ENCODE measurements around the gene MAD1L1.

Gene MAD1L1

GRCh38 chr7:2225336-2225735 lies 7.4 kb downstream of the MAD1L1 start:
- H3K9me3 ChIP-seq (ENCODE audit: control insufficient read depth, insufficient read depth, low read depth, low read length) = no peaks in the 10 kb centered on the region
- H3K4me3 ChIP-seq (ENCODE audit: low read depth, low read length) = no peak overlapping the region
- ChIA-PET POLR2A (no interaction called here), CTCF (no interaction called here)
- no peak overlapping the region for H3K27ac ChIP-seq (ENCODE audit: extremely low read depth, low read depth, low read length)
- peaks cover 11 to 92% of the 10 kb centered on the region in 2 experiments for H3K36me3 ChIP-seq (ENCODE audit: control insufficient read depth in 2 of 2, insufficient read depth in 1 of 2, low read length in 2 of 2)
- no peaks in the 10 kb centered on the region for H3K4me1 ChIP-seq (ENCODE audit: control insufficient read depth, insufficient read depth, low read length)
- TF ChIP-seq KLF8 (tag by site-specific recombination; IDR thresholded peaks at IDR 0.05) (no peak), ZNF596 (tag by site-specific recombination; IDR thresholded peaks at IDR 0.05) (no peak), ZNF37A (tag by site-specific recombination; IDR thresholded peaks at IDR 0.05) (no peak)

GRCh38 chr7:2224934-2225333 lies 7.8 kb downstream of the MAD1L1 start:
- Histone ChIP-seq H3K9me3 (ENCODE audit: control insufficient read depth, insufficient read depth, low read depth, low read length) (no peaks in the 10 kb centered on the region), H3K4me3 (ENCODE audit: low read depth, low read length) (no peak overlapping the region), H3K36me3 (ENCODE audit: control insufficient read depth in 2 of 2, insufficient read depth in 1 of 2, low read length in 2 of 2) (peaks cover 11 to 92% of the 10 kb centered on the region in 2 experiments), H3K27ac (ENCODE audit: extremely low read depth, low read depth, low read length) (no peak overlapping the region), H3K4me1 (ENCODE audit: control insufficient read depth, insufficient read depth, low read length) (no peaks in the 10 kb centered on the region)
- no peak for TF ChIP-seq ZNF426 (tag by site-specific recombination; IDR thresholded peaks at IDR 0.05)
- TF ChIP-seq ZNF488 (tag by site-specific recombination; IDR thresholded peaks at IDR 0.05) = no peak
- no peak for TF ChIP-seq ZNF624 (tag by site-specific recombination; IDR thresholded peaks at IDR 0.05)
- no peak for TF ChIP-seq PBX3 (CRISPR knock-in tag; IDR thresholded peaks at IDR 0.05)
- no peak for TF ChIP-seq ZNF10 (tag by site-specific recombination; IDR thresholded peaks at IDR 0.05)
- no peak for TF ChIP-seq ZNF544 (tag by site-specific recombination; IDR thresholded peaks at IDR 0.05)
- TF ChIP-seq YY2 (tag by site-specific recombination; IDR thresholded peaks at IDR 0.05) = no peak
- TF ChIP-seq ZNF791 (tag by site-specific recombination; IDR thresholded peaks at IDR 0.05) = no peak
- no peak for TF ChIP-seq BCL11B (tag by site-specific recombination; IDR thresholded peaks at IDR 0.05; ENCODE audit: low read depth)
- TF ChIP-seq ZNF600 (tag by site-specific recombination; IDR thresholded peaks at IDR 0.05) = no peak
- TF ChIP-seq ZSCAN4 (tag by site-specific recombination; IDR thresholded peaks at IDR 0.05) = no peak
- TF ChIP-seq PATZ1 (tag by site-specific recombination; IDR thresholded peaks at IDR 0.05) = no peak
- no peak for TF ChIP-seq ZNF280D (tag by site-specific recombination; IDR thresholded peaks at IDR 0.05)
- TF ChIP-seq HOXC10 (CRISPR knock-in tag; IDR thresholded peaks at IDR 0.05) = no peak
- TF ChIP-seq ZBTB8A (tag by site-specific recombination; IDR thresholded peaks at IDR 0.05) = no peak
- POLR2A ChIA-PET = no interaction called here
- CTCF ChIA-PET = no interaction called here

Measured in HEK293 (cell line).